8988T (cell line): ENCODE results near the gene TMPRSS7.

Experiments used
- DNase-seq: peaks from one replicate; pipeline ENCODE4 v3.0.0; 2011

Gene TMPRSS7

GRCh38 chr3:112109322-112109721 lies 74.8 kb downstream of the TMPRSS7 start:
- no peak for DNase-seq

GRCh38 chr3:112111785-112112402 lies 77.4 kb downstream of the TMPRSS7 start:
- DNase-seq, result no peak

GRCh38 chr3:112114576-112115160 lies 80.1 kb downstream of the TMPRSS7 start:
- DNase-seq, result no peak

- no peak for DNase-seq
Observed at GRCh38 chr3:112115161-112115739, 80.7 kb downstream of the TMPRSS7 start.

- no peak for DNase-seq
Observed at GRCh38 chr3:112115806-112116383, 81.4 kb downstream of the TMPRSS7 start.

GRCh38 chr3:112116748-112117186 lies 82.2 kb downstream of the TMPRSS7 start:
- no peak for DNase-seq

GRCh38 chr3:112117415-112117814 lies 82.9 kb downstream of the TMPRSS7 start:
- DNase-seq, result no peak

GRCh38 chr3:112117841-112118571 lies 83.5 kb downstream of the TMPRSS7 start:
- DNase-seq, result no peak

GRCh38 chr3:112119962-112120836 lies 85.7 kb downstream of the TMPRSS7 start:
- no peak for DNase-seq

GRCh38 chr3:112121577-112122547 lies 87.3 kb downstream of the TMPRSS7 start:
- no peak for DNase-seq

GRCh38 chr3:112122870-112123269 lies 88.3 kb downstream of the TMPRSS7 start:
- DNase-seq, result no peak

GRCh38 chr3:112123548-112123947 lies 89.0 kb downstream of the TMPRSS7 start:
- DNase-seq, result no peak

- no peak for DNase-seq
Observed at GRCh38 chr3:112124907-112125607, 90.5 kb downstream of the TMPRSS7 start.

- DNase-seq, result no peak
Observed at GRCh38 chr3:112126511-112126911, 92.0 kb downstream of the TMPRSS7 start.

GRCh38 chr3:112127522-112128494 lies 93.3 kb downstream of the TMPRSS7 start:
- DNase-seq, result no peak

- no peak for DNase-seq
Observed at GRCh38 chr3:112128843-112129727, 94.5 kb downstream of the TMPRSS7 start.

- DNase-seq, result no peak
Observed at GRCh38 chr3:112129925-112130637, 95.5 kb downstream of the TMPRSS7 start.

- no peak for DNase-seq
Observed at GRCh38 chr3:112130638-112130993, 96.1 kb downstream of the TMPRSS7 start.
